Measurements from ENCODE around the gene HHATL.

HHATL gene

GRCh38 chr3:42659451-42660130, 43.0 kb downstream of the HHATL start:
- H3K36me3 ChIP-seq (ENCODE audit: insufficient read depth, low read length) = no peaks in the 10 kb centered on the region
- no peak overlapping the region for H3K27ac ChIP-seq
- H3K4me3 ChIP-seq = no peak overlapping the region
- no peak overlapping the region for H3K9ac ChIP-seq (ENCODE audit: insufficient read length)
- TF ChIP-seq POLR2AphosphoS5 (IDR thresholded peaks at IDR 0.05; ENCODE audit: borderline replicate concordance, low read depth, low read length) = no peak
- TF ChIP-seq FOXP2 (optimal IDR thresholded peaks at IDR 0.05; ENCODE audit: control extremely low read depth, extremely low read length, insufficient read depth) = no peak
- no peak for TF ChIP-seq EZH2 (IDR thresholded peaks at IDR 0.05)
- no peak for DNase-seq (ENCODE audit: low read depth, low spot score)
- no peaks in the 10 kb centered on the region for H3K9me3 ChIP-seq (ENCODE audit: low read depth, low read length)

DNA sequence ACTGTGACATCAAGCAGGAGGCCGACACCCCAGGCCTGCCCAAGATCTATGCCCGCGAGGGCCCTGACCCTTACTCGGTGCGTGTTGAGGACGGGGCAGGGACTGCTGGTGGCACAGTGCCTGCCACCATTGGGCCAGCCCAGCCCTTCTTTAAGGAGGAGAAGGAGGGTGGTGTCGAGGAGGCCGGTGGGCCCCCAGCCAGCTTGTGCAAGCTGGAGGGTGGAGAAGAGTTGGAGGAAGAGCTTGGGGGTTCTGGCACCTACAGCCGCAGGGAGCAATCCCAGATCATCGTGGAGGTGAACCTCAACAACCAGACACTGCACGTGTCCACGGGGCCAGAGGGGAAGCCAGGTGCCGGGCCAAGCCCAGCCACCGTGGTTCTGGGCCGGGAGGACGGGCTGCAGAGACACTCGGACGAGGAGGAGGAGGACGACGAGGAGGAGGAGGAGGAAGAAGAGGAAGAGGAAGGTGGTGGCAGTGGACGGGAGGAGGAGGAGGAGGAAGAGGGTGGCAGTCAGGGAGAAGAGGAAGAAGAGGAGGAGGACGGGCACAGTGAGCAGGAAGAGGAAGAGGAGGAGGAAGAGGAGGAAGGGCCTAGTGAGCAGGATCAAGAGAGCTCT, 43.7 kb downstream of the HHATL start:
- H3K9ac ChIP-seq (ENCODE audit: insufficient read length) = no peak overlapping the region
- TF ChIP-seq FOXP2 (optimal IDR thresholded peaks at IDR 0.05; ENCODE audit: control extremely low read depth, extremely low read length, insufficient read depth) (no peak), EZH2 (IDR thresholded peaks at IDR 0.05) (no peak), POLR2AphosphoS5 (IDR thresholded peaks at IDR 0.05; ENCODE audit: borderline replicate concordance, low read depth, low read length) (no peak)
- H3K4me3 ChIP-seq = no peak overlapping the region
- no peak overlapping the region for H3K27ac ChIP-seq
- no peaks in the 10 kb centered on the region for H3K9me3 ChIP-seq (ENCODE audit: low read depth, low read length)
- no peak for DNase-seq (ENCODE audit: low read depth, low spot score)
- no peaks in the 10 kb centered on the region for H3K36me3 ChIP-seq (ENCODE audit: insufficient read depth, low read length)

- DNase-seq (ENCODE audit: low read depth, low spot score) = no peak
- no peak overlapping the region for H3K27ac ChIP-seq
- H3K4me3 ChIP-seq = no peak overlapping the region
- H3K36me3 ChIP-seq (ENCODE audit: insufficient read depth, low read length) = no peaks in the 10 kb centered on the region
- H3K9me3 ChIP-seq (ENCODE audit: low read depth, low read length) = no peaks in the 10 kb centered on the region
- no peak overlapping the region for H3K9ac ChIP-seq (ENCODE audit: insufficient read length)
- TF ChIP-seq EZH2 (IDR thresholded peaks at IDR 0.05) (no peak), POLR2AphosphoS5 (IDR thresholded peaks at IDR 0.05; ENCODE audit: borderline replicate concordance, low read depth, low read length) (no peak), FOXP2 (optimal IDR thresholded peaks at IDR 0.05; ENCODE audit: control extremely low read depth, extremely low read length, insufficient read depth) (no peak)
Observed at GRCh38 chr3:42658091-42658770, 44.4 kb downstream of the HHATL start.

DNA sequence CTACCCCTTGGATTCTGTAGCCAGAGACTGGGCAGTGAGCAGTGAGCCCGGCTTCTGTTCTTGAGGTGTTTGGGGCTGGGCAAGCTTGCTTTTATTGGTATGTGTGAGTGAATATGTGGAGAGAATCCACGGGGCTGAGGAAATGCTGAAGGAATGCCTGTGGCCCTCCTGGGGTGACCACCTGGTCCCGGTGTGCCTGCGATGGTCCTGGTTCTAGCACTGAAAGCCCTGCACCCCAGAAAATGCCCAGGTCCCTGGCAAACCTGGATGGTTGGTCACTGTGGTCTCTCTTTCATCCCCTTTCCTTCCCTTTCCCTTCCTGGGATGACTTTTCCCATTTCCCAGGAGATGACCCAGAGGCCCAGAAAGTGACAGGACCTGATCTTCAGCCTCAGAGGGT, 44.9 kb downstream of the HHATL start:
- no peaks in the 10 kb centered on the region for H3K9me3 ChIP-seq (ENCODE audit: low read depth, low read length)
- no peaks in the 10 kb centered on the region for H3K36me3 ChIP-seq (ENCODE audit: insufficient read depth, low read length)
- no peak overlapping the region for H3K27ac ChIP-seq
- H3K9ac ChIP-seq (ENCODE audit: insufficient read length) = no peak overlapping the region
- no peak overlapping the region for H3K4me3 ChIP-seq
- DNase-seq (ENCODE audit: low read depth, low spot score) = no peak
- TF ChIP-seq POLR2AphosphoS5 (IDR thresholded peaks at IDR 0.05; ENCODE audit: borderline replicate concordance, low read depth, low read length) = no peak
- TF ChIP-seq FOXP2 (optimal IDR thresholded peaks at IDR 0.05; ENCODE audit: control extremely low read depth, extremely low read length, insufficient read depth) = no peak
- TF ChIP-seq EZH2 (IDR thresholded peaks at IDR 0.05) = no peak

- TF ChIP-seq POLR2AphosphoS5 (IDR thresholded peaks at IDR 0.05; ENCODE audit: borderline replicate concordance, low read depth, low read length) (no peak), EZH2 (IDR thresholded peaks at IDR 0.05) (no peak), FOXP2 (optimal IDR thresholded peaks at IDR 0.05; ENCODE audit: control extremely low read depth, extremely low read length, insufficient read depth) (no peak)
- H3K9me3 ChIP-seq (ENCODE audit: low read depth, low read length) = no peaks in the 10 kb centered on the region
- H3K36me3 ChIP-seq (ENCODE audit: insufficient read depth, low read length) = no peaks in the 10 kb centered on the region
- DNase-seq (ENCODE audit: low read depth, low spot score) = no peak
- H3K4me3 ChIP-seq = no peak overlapping the region
- no peak overlapping the region for H3K9ac ChIP-seq (ENCODE audit: insufficient read length)
- no peak overlapping the region for H3K27ac ChIP-seq
Observed at GRCh38 chr3:42656680-42657610, 45.7 kb downstream of the HHATL start.

GRCh38 chr3:42655980-42656679, 46.5 kb downstream of the HHATL start:
- no peak overlapping the region for H3K4me3 ChIP-seq
- no peaks in the 10 kb centered on the region for H3K36me3 ChIP-seq (ENCODE audit: insufficient read depth, low read length)
- no peak overlapping the region for H3K27ac ChIP-seq
- TF ChIP-seq POLR2AphosphoS5 (IDR thresholded peaks at IDR 0.05; ENCODE audit: borderline replicate concordance, low read depth, low read length) = no peak
- no peak for TF ChIP-seq FOXP2 (optimal IDR thresholded peaks at IDR 0.05; ENCODE audit: control extremely low read depth, extremely low read length, insufficient read depth)
- no peak for TF ChIP-seq EZH2 (IDR thresholded peaks at IDR 0.05)
- no peak overlapping the region for H3K9ac ChIP-seq (ENCODE audit: insufficient read length)
- DNase-seq (ENCODE audit: low read depth, low spot score) = no peak
- no peaks in the 10 kb centered on the region for H3K9me3 ChIP-seq (ENCODE audit: low read depth, low read length)

DNA sequence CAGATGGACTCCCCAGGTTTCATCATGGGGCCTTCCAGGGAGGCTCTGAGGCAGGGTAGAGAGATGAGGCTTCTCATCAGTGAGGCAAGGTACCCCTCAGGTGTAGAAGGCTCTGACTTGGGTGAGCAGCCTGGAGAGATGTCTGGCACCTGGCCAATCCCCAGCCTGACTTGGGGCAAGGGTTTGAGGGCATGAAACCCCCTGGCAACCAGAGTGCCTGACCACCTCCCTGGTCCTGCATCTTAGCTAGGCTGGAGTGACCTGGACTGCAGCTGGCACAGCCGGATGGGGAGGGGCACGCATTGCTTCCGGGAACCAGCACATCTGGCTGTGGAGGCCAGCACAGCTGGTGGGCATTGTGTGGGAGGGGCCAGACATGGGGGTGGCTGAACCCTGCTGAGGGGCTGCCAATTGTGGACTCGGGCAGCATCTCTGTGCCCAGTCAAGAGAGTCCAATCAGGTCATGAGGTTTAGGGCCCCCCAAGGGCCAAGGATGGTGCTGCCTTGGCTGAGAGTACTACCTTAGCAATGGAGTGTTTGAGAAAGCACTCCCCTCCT, 47.2 kb downstream of the HHATL start:
- Histone ChIP-seq H3K27ac (no peak overlapping the region), H3K9ac (ENCODE audit: insufficient read length) (no peak overlapping the region), H3K36me3 (ENCODE audit: insufficient read depth, low read length) (no peaks in the 10 kb centered on the region), H3K9me3 (ENCODE audit: low read depth, low read length) (no peaks in the 10 kb centered on the region), H3K4me3 (peak overlapping the region; percentile 74)
- TF ChIP-seq POLR2AphosphoS5 (IDR thresholded peaks at IDR 0.05; ENCODE audit: borderline replicate concordance, low read depth, low read length) (no peak), EZH2 (IDR thresholded peaks at IDR 0.05) (no peak), FOXP2 (optimal IDR thresholded peaks at IDR 0.05; ENCODE audit: control extremely low read depth, extremely low read length, insufficient read depth) (no peak)
- DNase-seq (ENCODE audit: low read depth, low spot score) = no peak
